HEK293T (cell line): Measurements from ENCODE around the gene PPP1R3E.

ENCODE experiments used
- ARNT ChIP-seq: fragments of 450-650 bp; IDR thresholded peaks from 2 replicates; pipeline ENCODE4 v1.6.1; 2017; ENCODE audit warnings: mild to moderate bottlenecking
- ELF4 ChIP-seq: fragments of 450-650 bp; IDR thresholded peaks from 2 replicates; pipeline ENCODE4 v1.6.1; 2017; ENCODE audit warnings: antibody characterized with exemption
- FOXA1 ChIP-seq: fragments of 450-650 bp; IDR thresholded peaks from 2 replicates; pipeline ENCODE4 v1.6.1; 2016; ENCODE audit warnings: mild to moderate bottlenecking
- FOXK2 ChIP-seq: fragments of 450-650 bp; IDR thresholded peaks from 2 replicates; pipeline ENCODE4 v1.6.1; 2016; ENCODE audit warnings: mild to moderate bottlenecking
- L3MBTL2 ChIP-seq: fragments of 450-650 bp; conservative IDR thresholded peaks from 2 replicates; pipeline ENCODE4 v1.6.1; 2016; ENCODE audit warnings: mild to moderate bottlenecking
- SUZ12 ChIP-seq: fragments of 450-650 bp; IDR thresholded peaks from 2 replicates; pipeline ENCODE4 v1.6.1; 2016; ENCODE audit warnings: mild to moderate bottlenecking

DNA sequence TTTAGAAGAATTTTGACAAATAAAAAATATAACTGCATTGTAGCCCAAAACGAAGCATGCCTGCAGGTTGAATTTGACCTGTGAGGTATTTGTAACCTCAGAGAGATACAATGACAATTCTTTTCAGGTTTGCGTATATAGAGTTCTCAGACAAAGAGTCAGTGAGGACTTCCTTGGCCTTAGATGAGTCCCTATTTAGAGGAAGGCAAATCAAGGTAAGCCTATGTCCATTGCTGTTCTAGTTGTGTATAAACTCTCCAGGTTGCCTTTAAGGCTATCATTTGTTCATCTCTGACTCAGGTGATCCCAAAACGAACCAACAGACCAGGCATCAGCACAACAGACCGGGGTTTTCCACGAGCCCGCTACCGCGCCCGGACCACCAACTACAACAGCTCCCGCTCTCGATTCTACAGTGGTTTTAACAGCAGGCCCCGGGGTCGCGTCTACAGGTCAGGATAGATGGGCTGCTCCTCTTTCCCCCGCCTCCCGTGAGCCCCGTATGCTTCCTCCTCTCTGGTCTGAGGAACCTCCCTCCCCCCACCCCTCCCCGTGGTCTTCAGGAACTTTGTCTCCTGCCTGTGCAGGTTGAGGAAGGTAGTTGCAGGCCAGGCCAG is 21.3 kb upstream of the PPP1R3E start:
- TF ChIP-seq FOXA1 (no peak), ARNT (no peak), L3MBTL2 (no peak), ELF4 (no peak), FOXK2 (no peak), SUZ12 (no peak)
